Activated naive CD8-positive, alpha-beta T cell (primary cell): ENCODE results near the gene KLHDC10.
"Not testable (repeated sequence)": the region's sequence is repeated elsewhere in the genome, so short reads cannot be mapped to it uniquely, and the experiment has no call there.

Experiments used
- H3K27ac Mint-ChIP-seq: one replicate; pipeline ENCODE4 v1.8.0; 2021; ENCODE audit warnings: mixed read lengths
- H3K27me3 Mint-ChIP-seq: one replicate; pipeline ENCODE4 v1.8.0; 2021; ENCODE audit warnings: mixed read lengths
- H3K36me3 Mint-ChIP-seq: one replicate; pipeline ENCODE4 v1.8.0; 2021; ENCODE audit warnings: mixed read lengths
- H3K4me1 Mint-ChIP-seq: one replicate; pipeline ENCODE4 v1.8.0; 2021; ENCODE audit warnings: low read depth, mixed read lengths
- H3K4me3 Mint-ChIP-seq: one replicate; pipeline ENCODE4 v1.8.0; 2021; ENCODE audit warnings: mild to moderate bottlenecking, mixed read lengths
- H3K9me3 Mint-ChIP-seq: one replicate; pipeline ENCODE4 v1.8.0; 2021; ENCODE audit warnings: low read depth, mixed read lengths

KLHDC10 gene

GRCh38 chr7:130095812-130096211 lies 25.5 kb downstream of the KLHDC10 start:
- no peak overlapping the region for H3K27ac Mint-ChIP-seq

GRCh38 chr7:130096243-130096827 lies 26.0 kb downstream of the KLHDC10 start:
- H3K27me3 Mint-ChIP-seq, result no peaks in the 10 kb centered on the region
- H3K27ac Mint-ChIP-seq, result no peak overlapping the region
- H3K9me3 Mint-ChIP-seq, result no peaks in the 10 kb centered on the region
- H3K36me3 Mint-ChIP-seq, result peaks cover 9% of the 10 kb centered on the region
- peaks cover 10% of the 10 kb centered on the region for H3K4me1 Mint-ChIP-seq
- H3K4me3 Mint-ChIP-seq, result no peak overlapping the region

More at GRCh38 chr7:130095812-130096211, 25.5 kb downstream of the KLHDC10 start:
- Mint-ChIP-seq H3K9me3 (no peaks in the 10 kb centered on the region), H3K36me3 (peaks cover 14% of the 10 kb centered on the region), H3K27me3 (no peaks in the 10 kb centered on the region), H3K4me3 (no peak overlapping the region), H3K4me1 (peaks cover 15% of the 10 kb centered on the region)

GRCh38 chr7:130099331-130099730 lies 29.0 kb downstream of the KLHDC10 start:
- H3K27ac Mint-ChIP-seq, result no peak overlapping the region

GRCh38 chr7:130102588-130102987 lies 32.3 kb downstream of the KLHDC10 start:
- Mint-ChIP-seq H3K36me3 (peaks cover 19% of the 10 kb centered on the region), H3K27ac (no peak overlapping the region), H3K4me1 (no peaks in the 10 kb centered on the region), H3K9me3 (no peaks in the 10 kb centered on the region), H3K4me3 (no peak overlapping the region), H3K27me3 (no peaks in the 10 kb centered on the region)

More at GRCh38 chr7:130099331-130099730, 29.0 kb downstream of the KLHDC10 start:
- peaks cover 1% of the 10 kb centered on the region for H3K4me1 Mint-ChIP-seq
- no peaks in the 10 kb centered on the region for H3K27me3 Mint-ChIP-seq
- H3K9me3 Mint-ChIP-seq, result no peaks in the 10 kb centered on the region
- H3K36me3 Mint-ChIP-seq, result peaks cover 8% of the 10 kb centered on the region
- H3K4me3 Mint-ChIP-seq, result no peak overlapping the region

- no peaks in the 10 kb centered on the region for H3K27me3 Mint-ChIP-seq
- H3K4me1 Mint-ChIP-seq, result no peaks in the 10 kb centered on the region
- no peak overlapping the region for H3K27ac Mint-ChIP-seq
- H3K9me3 Mint-ChIP-seq, result no peaks in the 10 kb centered on the region
- H3K36me3 Mint-ChIP-seq, result peaks cover 11% of the 10 kb centered on the region
- peak overlapping the region; percentile 17 for H3K4me3 Mint-ChIP-seq
Observed at GRCh38 chr7:130107949-130108674, 37.8 kb downstream of the KLHDC10 start.

- Mint-ChIP-seq H3K4me1 (no peaks in the 10 kb centered on the region), H3K9me3 (no peaks in the 10 kb centered on the region), H3K27me3 (no peaks in the 10 kb centered on the region)
Observed at GRCh38 chr7:130108809-130109208, 38.5 kb downstream of the KLHDC10 start.

GRCh38 chr7:130112093-130112492 lies 41.8 kb downstream of the KLHDC10 start:
- Mint-ChIP-seq H3K27ac (no peak overlapping the region), H3K4me1 (no peaks in the 10 kb centered on the region), H3K4me3 (no peak overlapping the region), H3K9me3 (no peaks in the 10 kb centered on the region), H3K36me3 (peaks cover 1% of the 10 kb centered on the region), H3K27me3 (no peaks in the 10 kb centered on the region)

More at GRCh38 chr7:130108809-130109208, 38.5 kb downstream of the KLHDC10 start:
- Mint-ChIP-seq H3K27ac (no peak overlapping the region), H3K4me3 (no peak overlapping the region), H3K36me3 (peaks cover 11% of the 10 kb centered on the region)

GRCh38 chr7:130112662-130113425 lies 42.5 kb downstream of the KLHDC10 start:
- peaks cover 4% of the 10 kb centered on the region for H3K36me3 Mint-ChIP-seq
- no peak overlapping the region for H3K4me3 Mint-ChIP-seq
- no peaks in the 10 kb centered on the region for H3K27me3 Mint-ChIP-seq
- H3K9me3 Mint-ChIP-seq, result no peaks in the 10 kb centered on the region
- no peaks in the 10 kb centered on the region for H3K4me1 Mint-ChIP-seq
- H3K27ac Mint-ChIP-seq, result no peak overlapping the region

- not testable (repeated sequence) for H3K36me3 Mint-ChIP-seq, H3K27ac Mint-ChIP-seq, H3K9me3 Mint-ChIP-seq, H3K4me1 Mint-ChIP-seq, H3K4me3 Mint-ChIP-seq, H3K27me3 Mint-ChIP-seq
Observed at GRCh38 chr7:130113426-130113805, 43.1 kb downstream of the KLHDC10 start.

- Mint-ChIP-seq H3K36me3 (peaks cover 9% of the 10 kb centered on the region), H3K9me3 (no peaks in the 10 kb centered on the region), H3K27ac (no peak overlapping the region), H3K27me3 (no peaks in the 10 kb centered on the region), H3K4me3 (no peak overlapping the region), H3K4me1 (no peaks in the 10 kb centered on the region)
Observed at GRCh38 chr7:130113887-130114286, 43.6 kb downstream of the KLHDC10 start.

- Mint-ChIP-seq H3K36me3 (peaks cover 9% of the 10 kb centered on the region), H3K9me3 (no peaks in the 10 kb centered on the region), H3K27ac (no peak overlapping the region), H3K27me3 (no peaks in the 10 kb centered on the region), H3K4me3 (no peak overlapping the region), H3K4me1 (no peaks in the 10 kb centered on the region)
Observed at GRCh38 chr7:130114374-130114773, 44.0 kb downstream of the KLHDC10 start.

- Mint-ChIP-seq H3K9me3 (no peaks in the 10 kb centered on the region), H3K27me3 (no peaks in the 10 kb centered on the region), H3K4me3 (no peak overlapping the region), H3K27ac (no peak overlapping the region), H3K36me3 (peaks cover 9% of the 10 kb centered on the region), H3K4me1 (no peaks in the 10 kb centered on the region)
Observed at GRCh38 chr7:130114776-130115175, 44.4 kb downstream of the KLHDC10 start.

- Mint-ChIP-seq H3K9me3 (no peaks in the 10 kb centered on the region), H3K36me3 (peaks cover 22% of the 10 kb centered on the region), H3K27ac (no peak overlapping the region), H3K4me1 (no peaks in the 10 kb centered on the region), H3K27me3 (no peaks in the 10 kb centered on the region), H3K4me3 (no peak overlapping the region)
Observed at GRCh38 chr7:130118294-130118693, 48.0 kb downstream of the KLHDC10 start.

GRCh38 chr7:130118801-130119200 lies 48.5 kb downstream of the KLHDC10 start:
- Mint-ChIP-seq H3K4me1 (no peaks in the 10 kb centered on the region), H3K27me3 (no peaks in the 10 kb centered on the region), H3K27ac (no peak overlapping the region), H3K36me3 (peaks cover 22% of the 10 kb centered on the region), H3K4me3 (no peak overlapping the region), H3K9me3 (no peaks in the 10 kb centered on the region)

GRCh38 chr7:130123501-130123900 lies 53.2 kb downstream of the KLHDC10 start:
- Mint-ChIP-seq H3K27ac (no peak overlapping the region), H3K4me3 (no peak overlapping the region), H3K36me3 (peaks cover 27% of the 10 kb centered on the region), H3K27me3 (no peaks in the 10 kb centered on the region), H3K9me3 (no peaks in the 10 kb centered on the region), H3K4me1 (no peaks in the 10 kb centered on the region)
